Hepatocyte (in vitro differentiated cells): ENCODE results near the gene IQCH.

ENCODE experiments used
- CTCF ChIP-seq: fragments of 200-600 bp; sonication (generic); IDR thresholded peaks from 2 replicates; pipeline ENCODE4 v1.5.1; 2016; ENCODE audit warnings: antibody characterized with exemption, mild to moderate bottlenecking; ENCODE audit not compliant: poor library complexity
- EZH2 ChIP-seq: fragments of 200-600 bp; sonication (generic); IDR thresholded peaks from 2 replicates; pipeline ENCODE4 v1.6.1; 2016; ENCODE audit warnings: antibody characterized with exemption, mild to moderate bottlenecking, borderline replicate concordance

- TF ChIP-seq CTCF (no peak), EZH2 (no peak)
Observed at GRCh38 chr15:67479781-67480505, 225.4 kb downstream of the IQCH start.
